Activated CD4-positive, alpha-beta T cell treated with anti-CD3 and anti-CD28 coated beads, Interleukin-2, Interleukin-4, amounts not matched to agents 100 ng/mL and 50 ng/mL, durations not matched to agents 16 hours and 8 hours (primary cell): ENCODE data around the gene TUSC2.
A peak's percentile ranks its signal among the peaks of the same experiment; 100 is the strongest.
"Not testable (repeated sequence)": the region's sequence is repeated elsewhere in the genome, so short reads cannot be mapped to it uniquely, and the experiment has no call there.

Source experiments
- DNase-seq: peaks from one replicate; pipeline ENCODE4 v3.0.0-alpha.2; 2020; ENCODE audit warnings: low spot score

The TUSC2 gene

DNA sequence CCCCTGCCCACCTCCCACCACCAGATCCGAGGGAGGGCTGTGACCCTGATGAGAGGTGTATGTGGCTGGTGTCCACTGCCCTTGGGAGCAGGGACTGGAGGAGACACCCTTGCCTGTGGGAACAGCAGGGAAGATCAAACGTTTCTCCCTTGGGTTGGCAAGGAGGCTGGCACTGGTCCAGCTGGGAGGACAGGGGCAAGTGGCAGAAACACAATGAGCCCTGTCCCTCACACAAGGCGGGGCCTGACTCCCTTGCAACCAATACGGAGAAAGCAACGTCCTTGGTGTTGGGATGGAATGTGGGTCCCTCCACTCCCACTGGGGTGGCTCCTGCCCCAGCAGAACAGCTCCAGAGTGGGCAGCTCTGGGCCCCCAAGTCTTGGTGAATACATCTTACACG is 10.7 kb downstream of the TUSC2 start:
- no peak for DNase-seq

DNA sequence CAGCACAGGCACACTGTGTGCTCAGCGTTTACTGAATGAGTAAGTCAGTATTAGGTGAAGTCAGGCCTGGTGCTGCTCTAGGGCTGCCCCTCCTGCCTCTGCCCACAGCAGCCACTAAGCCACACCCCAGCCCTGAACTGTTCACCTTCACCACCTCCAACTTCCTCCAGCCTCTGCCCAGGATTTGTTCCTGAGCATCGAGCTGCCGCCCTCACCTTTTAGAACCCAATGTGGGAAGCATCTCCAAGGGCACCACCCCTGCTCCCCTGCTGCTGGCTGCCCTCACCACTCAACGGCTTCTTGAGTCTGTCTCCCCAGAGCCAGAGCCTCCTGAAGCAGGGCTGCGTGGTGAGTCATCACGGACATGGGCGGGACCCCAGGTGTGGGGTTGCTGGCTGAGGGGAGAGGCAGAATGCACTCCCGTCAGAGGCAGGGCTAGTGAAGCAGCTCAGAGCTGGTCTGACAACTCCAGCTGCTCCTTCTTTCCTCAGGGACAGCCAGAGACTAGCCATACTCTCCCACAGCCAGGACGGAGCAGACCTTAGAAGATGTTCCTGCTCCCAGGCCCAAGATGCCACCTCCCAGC is 11.3 kb downstream of the TUSC2 start:
- peak; percentile 61 for DNase-seq

DNA sequence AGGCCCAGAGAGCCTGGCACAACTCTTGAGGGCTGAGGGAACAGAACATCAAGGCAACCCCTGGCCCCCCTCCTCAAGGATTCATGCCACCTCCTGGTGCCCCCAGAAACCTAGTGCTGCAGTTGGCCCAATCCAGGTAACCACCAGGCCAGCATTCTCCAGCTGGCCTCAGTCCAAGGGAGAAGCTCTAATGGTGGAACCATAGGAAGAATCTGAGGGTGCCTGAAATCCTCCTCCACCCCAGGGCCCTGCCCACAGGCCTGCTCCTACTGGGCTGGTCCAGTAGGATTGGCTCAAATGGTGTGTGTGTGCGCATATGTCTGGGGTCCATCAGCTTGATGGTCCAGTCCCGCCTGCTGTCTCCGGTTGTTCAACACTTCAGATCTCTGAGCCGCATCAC is 13.2 kb downstream of the TUSC2 start:
- no peak for DNase-seq

DNA sequence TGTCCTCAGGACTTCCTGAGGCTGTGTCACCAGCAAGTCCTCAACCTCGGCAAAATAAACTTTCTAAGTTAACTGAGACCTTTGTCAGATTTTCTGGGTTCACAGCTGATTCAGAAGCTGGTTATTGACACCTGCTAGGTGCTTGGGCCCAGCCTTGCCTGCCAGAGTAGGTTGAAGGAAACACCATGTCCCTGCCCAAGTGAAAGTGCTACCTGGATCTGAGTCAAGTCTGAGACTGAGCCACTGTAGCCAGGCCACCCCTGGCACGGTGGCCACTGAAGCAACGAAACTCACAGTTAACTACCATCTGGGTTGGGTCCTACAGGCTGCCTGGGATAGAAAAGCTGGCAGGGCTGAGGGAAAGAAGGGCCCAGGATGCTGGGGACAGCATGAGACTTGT is 13.7 kb downstream of the TUSC2 start:
- no peak for DNase-seq

DNA sequence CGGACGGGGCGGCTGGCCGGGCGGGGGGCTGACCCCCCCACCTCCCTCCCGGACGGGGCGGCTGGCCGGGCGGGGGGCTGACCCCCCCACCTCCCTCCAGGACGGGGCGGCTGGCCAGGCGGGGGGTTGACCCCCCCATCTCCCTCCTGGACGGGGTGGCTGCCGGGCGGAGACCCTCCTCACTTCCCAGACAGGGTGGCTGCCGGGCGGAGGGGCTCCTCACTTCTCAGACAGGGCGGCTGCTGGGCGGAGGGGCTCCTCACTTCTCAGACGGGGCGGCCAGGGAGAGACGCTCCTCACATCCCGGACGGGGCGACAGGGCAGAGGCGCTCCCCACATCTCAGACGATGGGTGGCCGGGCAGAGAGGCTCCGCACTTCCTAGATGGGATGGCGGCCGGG is 16.0 kb downstream of the TUSC2 start:
- not testable (repeated sequence) for DNase-seq

DNA sequence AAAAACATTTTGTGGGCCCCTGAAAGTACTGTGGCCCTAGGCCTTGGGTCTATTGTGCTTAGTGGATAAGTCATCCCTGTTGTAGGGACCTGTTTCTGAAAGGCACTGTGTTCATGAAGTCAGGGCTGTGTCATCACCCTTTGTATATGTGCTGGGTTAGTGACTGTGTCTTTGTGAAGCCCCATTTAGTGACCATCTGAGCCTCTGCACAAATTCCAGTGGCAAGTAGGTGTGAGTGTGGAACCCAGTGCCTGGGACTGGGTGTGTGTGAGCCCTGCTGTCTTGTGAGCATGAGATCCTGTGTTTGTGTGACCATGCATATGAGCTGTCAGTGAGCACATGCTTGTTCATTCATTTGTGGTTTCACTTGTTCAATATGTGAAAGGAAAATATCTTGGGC is 23.4 kb downstream of the TUSC2 start:
- DNase-seq: no peak

DNA sequence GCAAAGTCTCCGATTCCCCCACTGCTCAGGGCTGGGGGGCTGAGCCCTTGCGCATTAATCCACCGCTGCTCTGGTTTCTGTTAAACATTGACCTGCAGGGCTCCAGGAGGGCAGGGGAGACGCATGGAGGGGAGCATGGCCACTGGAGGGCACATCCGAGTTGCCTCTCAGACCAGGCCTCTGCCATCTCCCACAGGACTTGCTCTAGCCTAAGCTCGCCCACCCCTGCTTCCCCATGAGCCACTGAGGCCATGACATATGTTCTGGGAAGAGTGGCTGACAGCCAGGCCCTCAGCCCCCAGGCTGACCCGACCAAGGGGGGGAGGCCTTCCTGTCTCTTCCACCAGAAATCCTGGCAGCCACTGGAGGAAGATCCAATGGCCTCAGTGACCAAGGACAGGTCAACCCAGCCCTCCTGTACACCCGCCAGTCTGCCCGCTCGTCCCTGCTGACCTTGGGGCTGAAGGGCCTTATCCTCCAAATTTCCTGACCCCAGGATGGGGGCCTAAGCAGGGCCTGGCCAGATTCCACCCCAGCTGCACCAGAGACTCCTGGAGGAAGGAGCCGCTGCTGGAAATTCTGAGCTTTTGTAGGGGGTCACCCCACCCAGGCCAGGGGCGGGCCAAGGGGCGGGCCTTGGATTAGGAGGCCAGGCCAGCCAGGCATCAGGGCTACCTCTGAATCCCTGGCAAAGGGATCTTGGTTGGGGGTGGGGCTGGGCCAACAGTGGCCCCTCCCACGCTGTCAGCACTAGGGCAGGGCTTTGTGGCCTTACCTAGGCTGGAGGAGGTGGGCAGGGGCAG is 24.8 kb downstream of the TUSC2 start, which contains the start of gene HYAL1:
TSS of gene HYAL1 (minus strand) at position 562 of the 803 bp plus-strand sequence. CDS start 618 bp downstream, outside the sequence.
- DNase-seq: no peak

DNA sequence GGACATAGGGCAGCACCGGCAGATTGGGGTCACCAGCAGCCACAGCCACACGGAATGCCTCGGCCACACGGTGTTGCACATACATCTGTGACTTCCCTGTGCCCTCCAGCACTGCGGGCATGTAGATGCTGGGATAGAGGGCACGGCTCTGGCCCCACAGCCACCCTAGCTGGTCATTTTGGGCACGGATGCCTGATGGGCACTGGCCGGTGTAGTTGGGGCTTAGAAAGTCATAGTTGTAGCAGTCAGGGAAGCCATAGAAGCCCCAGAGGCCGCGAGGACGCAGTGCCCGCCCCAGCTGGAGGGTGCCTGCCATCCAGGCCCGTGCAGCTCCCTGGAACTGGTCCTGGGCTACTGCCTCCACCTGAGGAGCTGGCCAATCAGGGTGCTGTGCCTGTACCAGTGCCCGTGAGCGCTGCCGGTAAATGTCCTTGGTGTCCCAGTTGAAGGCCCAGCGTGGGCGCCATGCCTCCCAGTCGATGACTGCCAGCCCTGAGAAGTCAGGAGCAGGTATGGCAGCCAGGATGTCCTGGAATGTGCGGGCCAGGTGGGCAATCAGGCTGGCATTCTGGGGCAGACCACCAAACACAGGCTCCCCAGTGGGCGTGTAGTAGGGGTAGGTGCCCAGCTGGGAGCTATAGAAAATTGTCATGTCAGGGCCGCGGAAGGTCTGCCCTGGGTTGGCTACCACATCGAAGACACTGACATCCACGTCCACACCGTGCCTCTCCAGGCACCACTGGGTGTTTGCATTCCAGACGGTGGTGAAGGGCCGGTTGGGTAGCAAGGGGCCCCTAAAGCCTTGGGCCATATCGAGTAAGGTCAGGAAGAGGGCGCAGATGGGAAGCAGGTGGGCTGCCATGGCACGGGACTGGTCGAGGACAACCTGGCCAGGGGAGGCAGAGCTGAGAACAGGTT is 25.7 kb downstream of the TUSC2 start:
- no peak for DNase-seq

DNA sequence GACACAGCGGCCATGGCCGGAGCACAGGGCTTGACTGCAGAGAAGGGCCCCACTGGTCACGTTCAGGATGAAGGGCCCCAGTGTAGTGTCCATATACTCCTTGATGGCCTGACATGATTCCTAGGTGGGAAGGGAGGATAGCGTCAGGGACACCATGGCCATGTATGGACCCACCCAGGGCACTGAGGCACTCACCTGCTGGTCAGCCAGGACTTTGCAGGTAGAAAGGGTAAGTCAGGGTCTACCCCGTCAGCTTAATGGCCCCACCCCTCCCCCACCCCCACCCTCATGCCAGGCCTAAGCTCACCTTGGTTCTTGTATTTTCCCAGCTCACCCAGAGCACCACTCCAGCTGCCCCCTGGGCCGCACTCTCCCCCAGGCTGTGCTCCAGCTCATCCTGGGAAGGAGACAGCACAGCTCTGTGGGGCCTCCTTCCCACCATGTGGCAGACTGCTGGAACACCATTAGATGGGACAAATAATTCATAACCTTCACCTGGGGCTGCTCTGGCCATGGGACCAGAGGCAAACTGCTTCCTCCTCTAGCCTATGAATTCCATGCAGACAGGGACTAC is 27.3 kb downstream of the TUSC2 start:
- DNase-seq: no peak

DNA sequence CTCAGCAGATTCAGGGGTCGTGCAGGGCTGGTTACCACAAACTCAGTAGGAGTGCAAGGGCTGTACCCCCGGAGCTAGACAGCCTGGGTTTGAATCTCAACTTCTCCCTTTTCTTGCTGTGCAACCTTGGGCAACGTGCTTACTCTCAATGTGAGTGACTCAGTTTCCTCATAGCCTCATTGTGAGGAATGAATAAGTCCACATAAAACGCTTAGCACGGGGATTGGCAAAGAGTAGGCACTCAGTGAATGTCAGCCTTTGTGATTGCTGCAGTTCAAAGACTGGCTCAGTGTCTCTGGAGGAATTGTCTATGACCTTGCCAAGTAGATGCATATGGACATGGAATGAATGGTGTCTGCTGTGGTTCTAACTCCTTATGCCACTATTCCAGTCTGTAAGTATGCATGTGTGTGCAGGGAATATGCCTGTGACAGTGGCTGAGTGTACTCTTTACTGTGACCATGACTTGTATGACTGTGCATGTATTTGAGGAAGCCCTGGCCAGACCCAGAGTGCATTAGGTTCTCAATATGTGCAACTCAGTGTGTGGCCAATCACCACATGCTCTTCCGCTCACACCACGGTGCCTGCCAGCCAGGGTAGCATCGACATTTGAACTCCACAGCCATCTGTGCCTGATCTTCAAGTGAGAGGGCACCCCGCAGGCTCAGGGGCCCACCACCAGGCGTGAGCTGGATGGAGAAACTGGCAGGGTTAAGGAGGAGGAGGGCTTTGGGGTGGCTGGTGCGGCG is 27.9 kb downstream of the TUSC2 start:
- DNase-seq: peak; percentile 30

DNA sequence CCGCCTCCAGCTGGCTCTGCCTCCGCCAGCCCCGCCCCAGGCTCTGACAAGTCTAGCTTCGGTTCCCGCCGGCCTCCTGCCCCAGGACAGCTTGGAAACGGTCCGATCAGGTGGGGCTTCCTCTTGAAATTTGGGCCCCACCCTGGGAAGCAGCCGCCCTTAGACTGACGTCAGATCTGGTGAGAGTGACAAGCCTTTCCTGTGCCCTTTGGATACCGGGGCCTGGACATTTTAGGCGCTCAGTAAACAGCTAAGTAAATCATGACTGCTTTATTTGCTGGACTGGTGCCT is 28.4 kb downstream of the TUSC2 start:
- no peak for DNase-seq

DNA sequence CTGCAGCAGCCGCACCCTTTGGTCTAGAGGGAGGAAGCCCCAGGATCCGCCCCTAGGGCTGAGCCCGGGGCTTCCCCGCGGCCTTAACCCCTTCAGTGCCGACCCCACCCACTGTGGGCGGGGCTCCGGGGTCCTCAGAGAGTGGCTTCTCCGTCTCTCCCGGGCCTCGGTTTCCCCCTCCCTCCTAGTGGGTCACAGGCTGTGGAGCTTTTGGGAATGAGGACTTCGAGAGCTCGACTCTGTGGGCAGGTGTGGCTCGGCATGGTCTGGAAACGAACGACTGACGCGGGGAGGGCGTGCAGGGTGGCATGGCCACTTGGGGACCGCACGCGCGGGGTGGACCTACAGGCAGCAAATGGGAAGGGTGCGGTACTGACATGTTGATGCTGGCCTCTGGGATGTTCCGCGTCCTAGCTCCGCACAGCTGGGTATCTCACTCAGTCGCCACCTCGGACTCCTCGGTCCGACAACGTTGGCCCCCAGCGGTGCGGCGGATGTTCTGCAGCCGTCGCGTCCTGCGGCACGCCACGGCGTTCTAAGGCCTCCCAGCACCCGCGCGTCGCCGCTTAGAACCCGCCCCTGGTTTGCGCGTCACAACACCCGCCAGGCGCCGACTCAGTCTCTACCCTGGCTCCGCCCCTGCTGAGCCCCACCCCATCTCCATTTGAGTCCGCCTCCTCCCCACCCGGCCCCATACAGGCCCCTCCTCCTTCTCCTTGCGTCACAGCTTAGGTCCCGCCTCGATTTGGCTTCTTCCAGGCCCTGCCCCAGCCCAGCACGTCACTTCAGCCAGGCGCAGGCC is 29.0 kb downstream of the TUSC2 start, which contains the start of the genes HYAL3 and NAA80:
TSS of gene HYAL3 (minus strand) at position 570 of the 802 bp plus-strand sequence. CDS start 3,803 bp downstream, outside the sequence.
TSS of gene NAA80 (minus strand) at position 570 of the 802 bp plus-strand sequence. CDS start 1,942 bp downstream, outside the sequence.
- DNase-seq: peak; percentile 100

DNA sequence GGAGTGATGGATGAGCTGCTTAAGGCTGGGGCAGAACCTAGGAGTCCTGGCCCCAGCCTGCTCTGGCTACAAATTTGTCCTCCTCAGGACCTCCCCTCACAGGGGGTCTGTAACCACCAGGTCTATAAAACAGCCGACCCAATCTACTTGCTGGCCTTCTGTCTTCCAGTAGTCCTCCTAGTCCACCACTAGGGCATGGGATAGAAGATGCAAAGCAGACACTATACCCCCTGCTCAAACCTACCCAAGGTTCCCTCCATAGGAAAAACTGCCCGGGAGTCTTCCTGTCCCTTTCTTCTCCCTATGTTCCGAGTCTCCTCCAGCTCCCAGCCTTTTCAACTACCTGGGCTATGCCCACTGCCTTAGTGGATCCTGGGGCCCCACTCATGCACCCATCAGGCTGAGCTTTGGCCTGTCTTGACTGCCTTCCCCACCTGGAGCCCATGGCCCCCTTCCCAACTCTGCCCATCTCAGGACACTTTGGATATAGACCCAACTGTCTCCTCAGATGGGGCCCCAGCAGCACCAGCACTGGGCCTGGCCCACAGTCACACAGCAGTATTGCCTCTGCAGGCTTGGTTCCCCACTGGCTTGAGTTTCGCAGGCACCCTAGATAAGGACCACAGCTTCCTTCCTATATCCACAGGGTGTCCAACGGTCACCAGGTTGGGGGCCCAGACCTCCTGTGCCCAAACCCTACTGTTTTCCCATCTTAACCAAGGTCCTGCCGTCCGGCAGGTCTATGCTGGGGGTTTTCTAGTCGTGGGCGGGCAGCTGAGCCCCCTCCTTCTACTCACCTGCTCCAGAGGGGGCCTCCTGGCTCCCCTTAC is 29.9 kb downstream of the TUSC2 start:
- no peak for DNase-seq

DNA sequence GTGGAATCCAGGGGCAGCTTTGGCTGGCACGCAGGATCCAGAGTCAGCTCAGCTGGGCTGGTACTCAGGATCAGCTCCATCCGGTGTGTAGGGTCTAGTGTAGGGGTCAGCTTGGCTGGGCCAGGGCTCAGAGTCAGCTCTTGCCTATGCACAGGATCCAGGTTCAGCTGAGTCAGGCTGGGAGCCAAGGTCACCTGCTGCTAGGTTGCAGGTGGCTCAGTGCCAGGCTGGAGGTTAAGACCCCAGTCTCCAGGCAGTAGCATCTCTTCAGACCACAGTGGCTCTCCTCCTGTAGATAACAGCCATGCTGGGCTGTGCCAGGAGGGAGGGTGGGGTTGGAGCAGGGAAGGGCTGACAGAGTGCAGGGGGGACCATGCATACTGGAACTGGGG is 30.6 kb downstream of the TUSC2 start:
- DNase-seq: no peak

DNA sequence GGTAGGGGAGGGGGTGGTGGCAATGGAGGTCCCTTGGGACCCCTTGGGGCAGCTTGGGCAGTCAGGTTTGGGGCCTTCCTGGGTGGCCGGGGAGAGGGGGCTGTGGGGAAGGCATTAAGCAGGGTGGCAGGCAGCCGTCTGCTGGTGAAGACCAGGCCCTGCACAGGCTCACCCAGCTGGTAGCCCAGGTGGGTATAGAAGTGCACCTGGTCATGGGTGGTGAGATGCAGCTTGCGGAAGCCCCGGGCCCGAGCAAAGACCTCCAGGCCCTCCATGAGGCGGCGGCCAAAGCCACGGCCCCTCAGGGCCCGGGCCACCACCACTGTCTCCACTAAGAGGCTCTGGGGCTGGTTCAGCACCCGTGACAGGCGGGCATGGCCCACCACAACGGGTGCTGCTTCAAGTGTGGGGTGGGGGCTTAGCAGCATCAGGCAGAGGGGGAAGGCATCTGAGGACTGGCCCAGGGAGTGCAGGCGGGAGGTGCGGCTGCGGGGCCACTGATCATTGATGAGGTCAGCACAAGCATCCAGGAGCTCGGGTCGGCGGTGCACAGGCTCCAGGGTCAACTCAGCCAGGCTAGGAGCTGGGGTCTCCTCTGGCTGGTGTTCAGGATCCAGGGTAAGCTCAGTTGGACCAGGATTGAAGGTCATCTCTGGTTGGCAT is 31.2 kb downstream of the TUSC2 start:
- DNase-seq: no peak

DNA sequence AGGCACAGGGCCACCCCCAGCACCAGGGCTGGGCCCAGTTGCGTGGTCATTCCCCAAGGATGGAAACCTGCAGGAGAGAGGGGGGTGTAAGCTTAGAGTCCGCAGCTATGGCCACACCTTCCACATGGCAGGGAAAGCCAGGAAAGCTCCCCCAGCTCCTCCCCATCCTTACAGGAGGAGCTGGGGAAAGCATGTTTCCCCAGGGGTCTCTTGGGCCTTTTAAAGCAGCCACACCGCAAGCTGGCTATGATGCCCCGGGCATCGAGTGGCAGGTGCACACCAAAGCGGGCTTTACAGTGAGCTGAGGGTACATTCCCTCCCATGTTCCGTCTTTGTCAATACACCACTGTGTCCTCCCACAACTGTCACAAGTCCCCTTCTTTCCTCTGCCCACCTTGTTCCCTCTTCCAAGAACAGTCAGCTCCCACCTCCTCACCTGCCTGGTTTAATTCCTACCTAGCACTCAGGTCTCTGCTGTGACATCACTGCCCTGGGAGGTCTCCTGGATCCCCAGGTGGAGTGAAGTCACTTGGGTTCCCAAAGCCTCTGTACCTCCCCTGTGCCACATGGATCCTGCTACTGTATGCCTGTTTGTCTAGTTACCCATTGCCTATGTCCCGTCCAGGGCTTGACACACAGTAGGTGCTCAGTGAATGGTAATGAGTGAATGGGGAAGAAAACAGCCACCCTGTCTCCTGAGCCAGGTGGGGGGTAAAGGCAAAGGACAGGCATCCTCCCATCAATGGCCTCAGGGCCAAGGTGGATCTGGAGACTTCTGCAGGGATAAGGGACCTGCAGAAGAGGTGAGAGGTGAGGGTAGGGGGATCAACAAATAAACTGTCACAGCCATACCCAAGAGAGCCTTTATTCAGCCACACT is 32.2 kb downstream of the TUSC2 start:
- no peak for DNase-seq

DNA sequence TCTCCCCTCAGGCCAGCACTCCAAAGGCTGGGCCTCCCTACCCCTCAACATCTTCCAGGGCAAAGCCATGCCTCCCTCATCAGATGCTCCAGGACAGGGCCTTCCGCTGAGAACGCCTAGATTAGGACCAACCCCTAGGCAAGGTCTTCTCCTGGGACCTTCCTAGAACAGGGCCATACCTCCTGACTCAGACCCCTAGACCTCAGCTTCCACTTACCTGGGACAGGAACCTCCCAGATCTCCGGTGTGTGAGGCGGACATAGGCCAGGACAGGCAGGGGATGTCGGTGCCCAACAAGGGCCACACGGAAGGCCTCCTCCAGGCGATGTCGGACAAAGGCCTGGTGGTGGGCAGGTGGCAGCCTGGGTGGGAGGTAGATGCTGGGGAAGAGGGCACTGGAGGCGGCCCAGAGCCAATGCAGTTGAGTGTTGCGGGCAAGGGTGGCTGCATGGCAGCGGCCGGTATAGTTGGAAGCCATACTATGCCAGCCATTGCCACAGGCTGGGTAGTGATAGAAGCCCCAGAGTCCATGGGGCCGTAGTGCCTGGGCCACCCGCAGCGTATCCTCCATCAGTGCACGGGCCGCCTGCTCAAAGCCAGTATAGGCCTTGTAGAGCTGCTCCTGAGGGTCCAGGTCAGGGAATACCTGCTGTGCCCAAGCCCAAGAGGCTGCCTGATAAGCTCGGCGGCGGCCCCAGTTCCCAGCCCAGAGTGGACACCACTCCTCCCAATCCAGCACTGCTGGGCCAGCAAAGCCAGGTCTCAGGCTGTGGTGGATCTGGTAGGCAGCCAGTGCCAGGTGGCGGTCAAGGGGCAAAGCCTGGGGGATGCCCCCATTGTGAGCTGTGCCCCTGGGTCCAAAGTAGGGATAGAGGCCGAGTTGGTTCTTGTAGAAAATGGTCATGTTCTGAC is 33.3 kb downstream of the TUSC2 start:
- no peak for DNase-seq
